Heart left ventricle (tissue), 16 donors: Measurements from ENCODE around the gene PRDM16. TPM values are rescaled to one million over a fixed set of nuclear protein-coding genes. Genes with fewer than 3 reads are reported as not detected.

Experiments used
- ATAC-seq, 4 donors: fragments of 200-7000 bp; cut with Tn5 transposase; one replicate each; pipeline ENCODE4 v1.9.1; 2020 to 2022; ENCODE audit warnings: moderate library complexity in 4 of 4, mild to moderate bottlenecking in 3 of 4, moderate number of reproducible peaks in 1 of 4
- DNase-seq, 5 donors: peaks; one replicate each; pipeline ENCODE4 v3.0.0-alpha.2; 2020
- H3K27ac ChIP-seq, 12 donors: fragments of 200-600 bp; sonication (generic) in 4 of 12; one replicate each; pipeline versions ENCODE4 v1.5.0 to v1.8.0; 2016 to 2022; ENCODE audit warnings: mild to moderate bottlenecking in 2 of 12
- H3K27me3 ChIP-seq, 9 donors: fragments of 200-600 bp; sonication (generic) in 2 of 9; one replicate each; pipeline versions ENCODE4 v1.5.1 to v1.8.0; 2016 to 2022; ENCODE audit warnings: mild to moderate bottlenecking in 3 of 9
- H3K36me3 ChIP-seq, 9 donors: fragments of 200-600 bp; sonication (generic) in 2 of 9; one replicate each; pipeline versions ENCODE4 v1.5.0 to v1.8.0; 2018 to 2022; ENCODE audit warnings: mild to moderate bottlenecking in 2 of 9
- H3K4me1 ChIP-seq, 12 donors: fragments of 200-600 bp; sonication (generic) in 4 of 12; one replicate each; pipeline versions ENCODE4 v1.5.0 to v1.8.0; 2016 to 2022; ENCODE audit warnings: mild to moderate bottlenecking in 3 of 12
- H3K4me3 ChIP-seq, 12 donors: fragments of 200-600 bp; sonication (generic) in 4 of 12; one replicate each; pipeline versions ENCODE4 v1.5.0 to v1.8.0; 2017 to 2022; ENCODE audit warnings: mild to moderate bottlenecking in 9 of 12, moderate library complexity in 4 of 12
- H3K9me3 ChIP-seq, 12 donors: fragments of 200-600 bp; sonication (generic) in 4 of 12; one replicate each; pipeline versions ENCODE4 v1.5.0 to v1.8.0; 2016 to 2022; ENCODE audit warnings: mild to moderate bottlenecking in 1 of 12
- POLR2A ChIP-seq, 2 donors: fragments of 450-650 bp; IDR thresholded peaks; one replicate each; pipeline ENCODE4 v1.6.1; 2017; ENCODE audit warnings: antibody characterized with exemption in 2 of 2, mild to moderate bottlenecking in 2 of 2, moderate library complexity in 2 of 2
- WGBS, 4 donors: extraction: QIAGEN DNeasy Blood & Tissue Kit in 2 of 4; methylation state at CpG; one replicate each; pipeline versions ENCODE4 v1.1.5 to v1.1.7; 2013 to 2018; 5-methylcytosine and 5-hydroxymethylcytosine counted together
- intact Hi-C, 10 donors: fragments of 100-400 bp; cut with DNase I; formaldehyde crosslinking; loops; one replicate each; pipeline versions ENCODE4 v1.11.1 to v1.14.2; 2022
- polyA plus RNA-seq, 2 donors: library from polyadenylated mRNA; stranded (reverse); fragments of 200-250 nt; gene quantifications; one replicate each; pipeline ENCODE4 v1.2.3, GENCODE V29; 2013
- total RNA-seq, 9 donors: library from RNA; depleted of rRNA in 2 of 9; stranded (reverse); fragments of >200 nt in 2 of 9; fragmentation: NEBNext Ultra II Directional in 3 of 9; extraction: Animal tissue kit (Norgen Biotek cat#: 25700) in 3 of 9; gene quantifications; one replicate each; pipeline versions ENCODE4 v1.1.0 to v1.2.4, GENCODE V29; 2016 to 2023
- TF ChIP-seq, protein P1 (sequence below), 12 donors: fragments of 200-600 bp; sonication (generic) in 4 of 12; IDR thresholded peaks; one replicate each; pipeline versions ENCODE4 v1.5.0 to v1.8.0; 2018 to 2022; ENCODE audit warnings: antibody characterized with exemption in 12 of 12, mild to moderate bottlenecking in 5 of 12
- donor health status: ischemic (EF 13 %, LVEDD 7.1; RV severe dilation, severe dysfunction).
- donor health status: healthy with polysubstance abuse.
- donor health status: DM: no; HTN: yes; CAD: no.
- donor health status: DM: no; HTN: no; CAD: no.
- donor health status: ischemic (EF 25% LVEDD 6.9; RV normal size, moderate dysfunction).
- donor health status: ischemic (EF 25% LVEDD 5.7; RV mildly dilated, moderate dysfunction).
- donor health status: healthy.
- donor health status: DM: yes; HTN: yes; CAD: no.
- donor health status: ischemic (EF 35%, LVEDD 5.7; RV mildly dilated, moderate dysfunction).
- donor health status: nonischemic (EF 11% LVEDD 7.7; RV severe dilation, severe dysfunction).
- donor health status: DM: yes; HTN: yes; CAD: no.
- donor health status: PGD.
- donor health status: ischemic (EF 29% LVEDD 5.4; RV normal size, mild dysfunction).
- donor health status: nonischemic (EF 23%, LVEDD 6.1; RV moderate dilation, normal function).

Gene PRDM16
- total and polyA plus RNA-seq, 11 donors = 6.0 to 22.7 (median 14.0) TPM

DNA sequence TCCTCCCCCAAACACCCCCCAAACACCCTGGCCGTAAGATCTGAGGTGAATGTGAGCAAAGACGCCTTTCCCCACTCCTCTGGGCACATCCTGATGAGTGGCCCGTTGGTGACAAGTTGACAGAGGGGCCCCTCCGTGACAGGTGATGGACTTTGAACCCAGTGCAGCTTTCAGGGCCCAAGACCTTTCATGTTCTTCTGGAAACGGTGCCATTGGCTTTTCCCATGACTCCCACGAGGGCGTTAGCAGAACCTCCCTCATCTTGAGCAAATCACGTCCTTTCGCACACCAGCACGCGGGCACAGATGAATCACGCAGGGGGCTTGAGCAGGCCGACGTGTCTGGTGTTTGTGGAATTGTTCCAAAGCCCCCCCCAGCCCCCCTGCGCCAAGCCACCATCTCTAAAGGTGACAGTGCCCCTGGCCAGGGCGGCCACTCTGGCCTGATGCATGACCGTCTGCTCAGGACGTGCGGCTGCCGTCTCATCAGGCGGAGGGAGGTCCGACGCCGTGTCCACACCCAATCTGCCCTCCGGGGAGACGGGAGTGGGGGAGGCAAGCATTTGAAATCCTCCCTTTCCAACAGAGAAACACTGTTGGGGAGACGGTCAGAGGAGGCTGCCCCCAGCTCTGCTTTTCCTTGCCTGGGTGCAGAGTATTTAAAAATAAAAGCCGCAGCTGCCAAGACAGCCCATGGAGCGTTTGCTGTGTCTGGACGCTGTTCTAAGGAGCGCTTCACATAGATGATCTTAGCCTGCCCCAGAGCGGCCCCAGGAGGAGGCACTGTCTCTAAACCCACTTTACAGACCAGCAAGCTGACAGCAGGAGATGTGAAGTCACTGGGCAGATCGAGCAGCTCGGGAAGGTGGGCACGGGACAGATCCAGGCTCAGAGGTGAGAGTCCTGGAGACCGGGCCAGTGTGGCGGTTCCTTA, 287.2 kb downstream of the PRDM16 start:
- no peak for TF ChIP-seq POLR2A (IDR thresholded peaks at IDR 0.05)
- TF ChIP-seq, protein P1, sequence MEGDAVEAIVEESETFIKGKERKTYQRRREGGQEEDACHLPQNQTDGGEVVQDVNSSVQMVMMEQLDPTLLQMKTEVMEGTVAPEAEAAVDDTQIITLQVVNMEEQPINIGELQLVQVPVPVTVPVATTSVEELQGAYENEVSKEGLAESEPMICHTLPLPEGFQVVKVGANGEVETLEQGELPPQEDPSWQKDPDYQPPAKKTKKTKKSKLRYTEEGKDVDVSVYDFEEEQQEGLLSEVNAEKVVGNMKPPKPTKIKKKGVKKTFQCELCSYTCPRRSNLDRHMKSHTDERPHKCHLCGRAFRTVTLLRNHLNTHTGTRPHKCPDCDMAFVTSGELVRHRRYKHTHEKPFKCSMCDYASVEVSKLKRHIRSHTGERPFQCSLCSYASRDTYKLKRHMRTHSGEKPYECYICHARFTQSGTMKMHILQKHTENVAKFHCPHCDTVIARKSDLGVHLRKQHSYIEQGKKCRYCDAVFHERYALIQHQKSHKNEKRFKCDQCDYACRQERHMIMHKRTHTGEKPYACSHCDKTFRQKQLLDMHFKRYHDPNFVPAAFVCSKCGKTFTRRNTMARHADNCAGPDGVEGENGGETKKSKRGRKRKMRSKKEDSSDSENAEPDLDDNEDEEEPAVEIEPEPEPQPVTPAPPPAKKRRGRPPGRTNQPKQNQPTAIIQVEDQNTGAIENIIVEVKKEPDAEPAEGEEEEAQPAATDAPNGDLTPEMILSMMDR (IDR thresholded peaks at IDR 0.05) = no peak
- Histone ChIP-seq H3K9me3 (no peaks in the 10 kb centered on the region), H3K27me3 (peaks cover 0 to 8% (median 0%) of the 10 kb centered on the region in 9 donors), H3K4me1 (peaks cover 0 to 63% (median 30%) of the 10 kb centered on the region in 12 donors), H3K27ac (peak overlapping the region in 2 of 12 donors; percentile 17 to 42), H3K36me3 (no peaks in the 10 kb centered on the region), H3K4me3 (no peak overlapping the region)
- 72 to 82% (median 79%) methylated on average over 35 to 37 of the region's 37 CpGs for WGBS, 4 donors
- DNase-seq (no peak), ATAC-seq (no peak)
- intact Hi-C loops = no loop called here

DNA sequence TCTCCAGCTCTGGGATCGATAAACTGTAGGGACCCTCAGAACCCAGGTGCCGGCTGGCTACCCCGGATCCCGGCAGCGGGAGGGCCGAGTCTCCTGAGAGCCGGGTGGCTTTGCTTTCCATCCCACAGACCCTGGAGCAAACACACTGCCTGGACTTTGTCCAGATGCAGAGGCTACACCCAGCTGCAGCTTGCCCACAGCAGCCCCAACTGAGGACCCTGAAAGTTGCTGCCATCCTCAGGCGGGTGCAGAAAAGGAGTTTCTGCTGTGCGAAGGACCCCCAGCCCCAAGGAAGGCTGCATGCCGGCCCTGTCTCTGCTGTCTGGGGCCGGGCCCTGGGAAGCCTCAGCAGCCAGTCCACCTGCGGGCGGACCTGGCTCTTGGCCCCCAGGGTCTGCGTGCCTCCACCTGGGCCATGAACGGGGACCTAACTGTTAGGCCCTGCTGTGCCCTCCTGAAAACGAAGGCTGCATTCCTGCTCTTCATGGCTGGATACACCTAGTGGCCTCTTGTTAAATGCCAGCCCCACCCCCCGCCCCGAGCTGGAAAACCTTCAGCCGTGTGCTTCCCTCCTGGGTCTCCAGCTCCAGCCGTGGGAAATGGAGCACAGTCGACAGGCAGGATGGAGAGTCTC, 287.9 kb downstream of the PRDM16 start:
- H3K9me3 ChIP-seq = no peaks in the 10 kb centered on the region
- intact Hi-C loops = no loop called here
- WGBS, 4 donors = 65 to 79% (median 67%) methylated on average over 16 to 21 of the region's 21 CpGs
- peaks cover 0 to 7% (median 0%) of the 10 kb centered on the region in 9 donors for H3K27me3 ChIP-seq
- peaks cover 0 to 57% (median 26%) of the 10 kb centered on the region in 12 donors for H3K4me1 ChIP-seq
- no peaks in the 10 kb centered on the region for H3K36me3 ChIP-seq
- ATAC-seq = no peak
- TF ChIP-seq POLR2A (IDR thresholded peaks at IDR 0.05) = no peak
- TF ChIP-seq, protein P1 (IDR thresholded peaks at IDR 0.05) = no peak
- no peak for DNase-seq
- no peak overlapping the region for H3K4me3 ChIP-seq
- H3K27ac ChIP-seq = peak overlapping the region in 2 of 12 donors; percentile 17 to 42

DNA sequence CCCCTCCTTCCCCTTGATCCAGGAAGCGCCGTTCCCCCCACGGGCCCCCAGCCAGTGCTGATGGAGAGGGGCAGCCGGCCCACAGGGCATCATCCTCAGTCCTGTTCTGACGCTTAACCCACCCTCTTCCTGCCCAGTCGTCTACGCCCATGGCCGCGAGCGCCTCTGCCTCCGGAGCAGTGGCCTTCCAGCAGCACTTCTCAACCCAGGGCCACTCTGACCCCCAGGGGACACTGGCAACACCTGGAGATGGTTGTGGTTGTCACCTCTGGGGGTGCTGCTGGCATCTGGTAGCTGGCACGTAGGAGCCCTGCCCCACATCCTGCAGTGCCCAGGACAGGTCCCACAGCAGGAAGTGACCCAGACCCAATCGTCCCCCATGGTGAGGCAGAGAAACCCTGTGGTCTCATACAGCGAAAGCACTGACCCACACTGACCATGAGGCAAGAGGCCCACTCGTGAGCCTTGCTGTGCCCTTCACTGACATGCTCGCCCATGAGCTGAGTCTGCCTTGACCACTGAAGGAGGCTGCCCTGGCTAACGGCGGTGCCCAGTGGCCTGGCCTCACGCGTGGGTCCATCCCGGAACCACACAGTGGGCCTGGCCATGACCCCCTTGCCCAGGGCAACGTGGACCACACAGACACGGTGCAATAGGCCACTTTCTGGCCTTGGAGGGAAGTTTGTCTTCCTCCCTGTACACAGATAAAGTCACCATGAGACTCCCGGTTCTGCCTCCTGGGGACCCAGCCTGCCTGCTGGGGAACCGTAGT, 288.7 kb downstream of the PRDM16 start:
- H3K4me3 ChIP-seq = no peak overlapping the region
- H3K4me1 ChIP-seq = peaks cover 0 to 50% (median 20%) of the 10 kb centered on the region in 12 donors
- TF ChIP-seq, protein P1 (IDR thresholded peaks at IDR 0.05) = no peak
- intact Hi-C loops = no loop called here
- H3K9me3 ChIP-seq = no peaks in the 10 kb centered on the region
- H3K27ac ChIP-seq = peak overlapping the region in 1 of 12 donors; percentile 9
- H3K27me3 ChIP-seq = peaks cover 0 to 7% (median 0%) of the 10 kb centered on the region in 9 donors
- H3K36me3 ChIP-seq = no peaks in the 10 kb centered on the region
- no peak for DNase-seq
- ATAC-seq = no peak
- 62 to 80% (median 67%) methylated on average over 19 to 25 of the region's 25 CpGs for WGBS, 4 donors
